GM21717 (cell line): ENCODE measurements around the gene MTO1.
"Not testable (repeated sequence)": the region's sequence is repeated elsewhere in the genome, so short reads cannot be mapped to it uniquely, and the experiment has no call there.

Source experiments
- ATAC-seq: cut with Tn5 transposase; IDR thresholded peaks from one replicate; pipeline ENCODE4 v1.9.1; 2021; ENCODE audit warnings: mild to moderate bottlenecking, moderate library complexity; ENCODE audit not compliant: unreplicated experiment

MTO1 gene

GRCh38 chr6:73461537-73462350 is at the start of gene MTO1:
TSS of gene MTO1 (plus strand) at chr6:73461737. CDS start at chr6:73461855, 118 bp downstream.
- peak; percentile 96 for ATAC-seq

GRCh38 chr6:73413102-73413501 is 48.4 kb upstream of the MTO1 start:
- no peak for ATAC-seq

- ATAC-seq = no peak
These were observed 43.3 kb upstream of the MTO1 start for GRCh38 chr6:73418081-73418741.

GRCh38 chr6:73421534-73421933 is 40.0 kb upstream of the MTO1 start:
- no peak for ATAC-seq

- no peak for ATAC-seq
These were observed 26.3 kb upstream of the MTO1 start for GRCh38 chr6:73435236-73435635.

- no peak for ATAC-seq
These were observed 18.0 kb upstream of the MTO1 start for GRCh38 chr6:73443555-73443954.

- peak; percentile 46 for ATAC-seq
These were observed 10.1 kb upstream of the MTO1 start for GRCh38 chr6:73451223-73452106.

- peak; percentile 75 for ATAC-seq
These were observed 9.5 kb upstream of the MTO1 start, which contains the start of gene CGAS for GRCh38 chr6:73452107-73452461. TSS of gene CGAS (minus strand) at chr6:73452297. CDS start at chr6:73452181, 116 bp downstream.

GRCh38 chr6:73455865-73456629 is 5.5 kb upstream of the MTO1 start:
- ATAC-seq = no peak

GRCh38 chr6:73459474-73459873 is 2.1 kb upstream of the MTO1 start:
- not testable (repeated sequence) for ATAC-seq

GRCh38 chr6:73460056-73460455 is 1.5 kb upstream of the MTO1 start:
- no peak for ATAC-seq

- ATAC-seq = peak; percentile 94
These were observed 10.3 kb downstream of the MTO1 start for GRCh38 chr6:73471686-73472290.

- ATAC-seq = no peak
These were observed 15.2 kb downstream of the MTO1 start for GRCh38 chr6:73476723-73477122.

GRCh38 chr6:73477407-73477806 is 15.9 kb downstream of the MTO1 start:
- no peak for ATAC-seq

- ATAC-seq = no peak
These were observed 20.4 kb downstream of the MTO1 start for GRCh38 chr6:73481969-73482368.

- no peak for ATAC-seq
These were observed 22.9 kb downstream of the MTO1 start for GRCh38 chr6:73484438-73484837.

GRCh38 chr6:73487473-73487872 is 25.9 kb downstream of the MTO1 start:
- no peak for ATAC-seq

- no peak for ATAC-seq
These were observed 29.8 kb downstream of the MTO1 start for GRCh38 chr6:73491377-73491776.

- no peak for ATAC-seq
These were observed 36.4 kb downstream of the MTO1 start for GRCh38 chr6:73497915-73498314.
